DND-41 (cell line): ENCODE measurements around the gene SMARCA2.
A peak's percentile ranks its signal among the peaks of the same experiment; 100 is the strongest.

Experiments used
- ATAC-seq: fragments of 200-7000 bp; cut with Tn5 transposase; 3 replicates; pipeline ENCODE4 v1.9.1; 2021; ENCODE audit warnings: low read depth; ENCODE audit not compliant: insufficient read depth
- DNase-seq: peaks from one replicate; pipeline ENCODE4 v3.0.0-alpha.2; 2020
- H2AFZ ChIP-seq: 2 replicates; pipeline ENCODE4 v1.6.0; 2012; ENCODE audit warnings: low read depth, low read length
- H3K27ac ChIP-seq: 2 replicates; pipeline ENCODE4 v1.5.1; 2012; ENCODE audit warnings: low read length, inconsistent platforms
- H3K27me3 ChIP-seq: fragments of 200-600 bp; sonication (generic); 2 replicates; pipeline ENCODE4 v1.6.0; 2012; ENCODE audit warnings: low read length, mild to moderate bottlenecking, inconsistent platforms; ENCODE audit not compliant: insufficient read depth, poor library complexity
- H3K36me3 ChIP-seq: 2 replicates; pipeline ENCODE4 v1.5.1; 2012; ENCODE audit warnings: low read length, inconsistent platforms; ENCODE audit not compliant: insufficient read depth
- H3K4me1 ChIP-seq: 2 replicates; pipeline ENCODE4 v1.5.1; 2012; ENCODE audit warnings: mild to moderate bottlenecking, low read length; ENCODE audit not compliant: insufficient read depth
- H3K4me2 ChIP-seq: 2 replicates; pipeline ENCODE4 v1.6.0; 2012; ENCODE audit warnings: mild to moderate bottlenecking, moderate library complexity, low read length, inconsistent platforms; ENCODE audit not compliant: insufficient read depth
- H3K4me3 ChIP-seq, 2 experiments: fragments of 200-600 bp in 1 of 2; shearing (Covaris generic) in 1 of 2; 2 replicates each; pipeline ENCODE4 v1.5.1; 2012 to 2016; ENCODE audit warnings: inconsistent platforms in 2 of 2, low read length in 2 of 2, mild to moderate bottlenecking in 2 of 2, low read depth in 1 of 2, moderate library complexity in 1 of 2
- H3K79me2 ChIP-seq: 2 replicates; pipeline ENCODE4 v1.6.0; 2012; ENCODE audit warnings: low read length, inconsistent platforms; ENCODE audit not compliant: insufficient read depth
- H3K9ac ChIP-seq: 2 replicates; pipeline ENCODE4 v1.6.0; 2012; ENCODE audit warnings: low read depth, mild to moderate bottlenecking, inconsistent platforms, low read length, moderate library complexity
- H3K9me3 ChIP-seq: 2 replicates; pipeline ENCODE4 v1.5.1; 2012; ENCODE audit warnings: low read length, moderate library complexity, mild to moderate bottlenecking, inconsistent platforms; ENCODE audit not compliant: insufficient read depth, severe bottlenecking
- H4K20me1 ChIP-seq: 2 replicates; pipeline ENCODE4 v1.6.0; 2012; ENCODE audit warnings: low read length; ENCODE audit not compliant: insufficient read depth
- CTCF ChIP-seq: IDR thresholded peaks from 2 replicates; pipeline ENCODE4 v1.5.1; 2012; ENCODE audit warnings: borderline replicate concordance, low read length, moderate library complexity, mild to moderate bottlenecking; ENCODE audit not compliant: poor library complexity, severe bottlenecking; ENCODE audit errors: extremely low read depth
- EZH2 ChIP-seq: IDR thresholded peaks from 3 replicates; pipeline ENCODE4 v1.6.1; 2012; ENCODE audit warnings: borderline replicate concordance, low read depth, mild to moderate bottlenecking, moderate library complexity, low read length, inconsistent platforms; ENCODE audit not compliant: severe bottlenecking

The SMARCA2 gene

GRCh38 chr9:2086971-2087370 is 71.8 kb downstream of the SMARCA2 start:
- Histone ChIP-seq H3K27ac (no peak overlapping the region), H3K4me3 (no peak overlapping the region), H3K4me1 (no peaks in the 10 kb centered on the region), H3K9me3 (no peaks in the 10 kb centered on the region), H3K9ac (no peak overlapping the region), H2AFZ (no peak overlapping the region), H3K79me2 (no peaks in the 10 kb centered on the region), H3K36me3 (peaks cover 74% of the 10 kb centered on the region), H4K20me1 (no peaks in the 10 kb centered on the region), H3K27me3 (no peaks in the 10 kb centered on the region), H3K4me2 (no peak overlapping the region)
- ATAC-seq: no peak
- no peak for TF ChIP-seq CTCF
- DNase-seq: no peak

- Histone ChIP-seq H3K9me3 (no peaks in the 10 kb centered on the region), H3K4me1 (no peaks in the 10 kb centered on the region), H3K36me3 (peaks cover 69% of the 10 kb centered on the region), H3K9ac (no peak overlapping the region), H3K27ac (no peak overlapping the region), H4K20me1 (no peaks in the 10 kb centered on the region), H3K79me2 (no peaks in the 10 kb centered on the region), H2AFZ (no peak overlapping the region), H3K27me3 (no peaks in the 10 kb centered on the region), H3K4me2 (no peak overlapping the region), H3K4me3 (no peak overlapping the region)
- peak; percentile 92 for ATAC-seq
- TF ChIP-seq CTCF: peak; percentile 77
- TF ChIP-seq EZH2: no peak
- peak; percentile 15 for DNase-seq
These were observed 72.6 kb downstream of the SMARCA2 start for GRCh38 chr9:2087500-2088313.

GRCh38 chr9:2093920-2094597 is 78.9 kb downstream of the SMARCA2 start:
- H3K79me2 ChIP-seq: no peaks in the 10 kb centered on the region
- H4K20me1 ChIP-seq: no peaks in the 10 kb centered on the region
- ATAC-seq (no peak), DNase-seq (no peak)
- H3K27ac ChIP-seq: no peak overlapping the region
- no peak overlapping the region for H3K4me2 ChIP-seq
- H2AFZ ChIP-seq: no peak overlapping the region
- H3K4me1 ChIP-seq: no peaks in the 10 kb centered on the region
- TF ChIP-seq CTCF (no peak), EZH2 (no peak)
- H3K9ac ChIP-seq: no peak overlapping the region
- H3K4me3 ChIP-seq: no peak overlapping the region
- peaks cover 64% of the 10 kb centered on the region for H3K36me3 ChIP-seq
- H3K9me3 ChIP-seq: no peaks in the 10 kb centered on the region
- no peaks in the 10 kb centered on the region for H3K27me3 ChIP-seq
